PC-3 (cell line): ENCODE data around the gene PPARD. TPM values are rescaled to one million over a fixed set of nuclear protein-coding genes. Genes with fewer than 3 reads are reported as not detected.

Experiments used
- ATAC-seq: fragments of 200-7000 bp; cut with Tn5 transposase; 2 replicates; pipeline ENCODE4 v1.9.1; 2020; ENCODE audit warnings: mild to moderate bottlenecking, moderate library complexity
- BruUV-seq: library from RNA; stranded (reverse); fragments of 400-500 nt; replicated peaks from 2 replicates; lab custom pipeline; 2021; lab: Mats Ljungman, UMichigan
- CTCF ChIA-PET: fragments of 300-600 bp; sonication (Branson Sonifier 250); formaldehyde crosslinking; loops from one replicate; lab custom pipeline; 2022; ENCODE audit warnings: antibody characterized with exemption; lab: Charles Lee
- POLR2A ChIA-PET: fragments of 300-600 bp; sonication (Branson Sonifier 250); formaldehyde crosslinking; loops from one replicate; lab custom pipeline; 2022; ENCODE audit warnings: antibody characterized with exemption; ENCODE audit not compliant: unreplicated experiment; lab: Charles Lee
- DNase-seq: peaks from one replicate; pipeline ENCODE4 v3.0.0-alpha.2; 2015
- H2AFZ ChIP-seq: fragments of 300-600 bp; sonication (generic); 2 replicates; pipeline ENCODE4 v1.6.0; 2016; ENCODE audit warnings: antibody characterized with exemption, low read length
- H3F3A ChIP-seq: fragments of 300-600 bp; sonication (generic); one replicate; pipeline ENCODE4 v1.6.0; 2017; ENCODE audit warnings: antibody characterized with exemption, low read length, control low read depth, mild to moderate bottlenecking; ENCODE audit not compliant: unreplicated experiment
- H3K27ac ChIP-seq: fragments of 300-600 bp; sonication (generic); 2 replicates; pipeline ENCODE4 v1.5.1; 2016; ENCODE audit warnings: mild to moderate bottlenecking, low read length
- H3K27me3 ChIP-seq: fragments of 300-600 bp; sonication (generic); 2 replicates; pipeline ENCODE4 v1.6.1; 2016; ENCODE audit warnings: low read length, mixed read lengths
- H3K36me3 ChIP-seq: fragments of 300-600 bp; sonication (generic); 2 replicates; pipeline ENCODE4 v1.6.1; 2016; ENCODE audit warnings: low read depth, mixed run types, low read length, mixed read lengths
- H3K4me1 ChIP-seq: fragments of 300-600 bp; sonication (generic); 2 replicates; pipeline ENCODE4 v1.5.1; 2016; ENCODE audit warnings: low read length; ENCODE audit not compliant: insufficient read depth
- H3K4me2 ChIP-seq: fragments of 300-600 bp; sonication (generic); 2 replicates; pipeline ENCODE4 v1.6.0; 2016; ENCODE audit warnings: low read length
- H3K4me3 ChIP-seq: fragments of 300-600 bp; sonication (generic); 2 replicates; pipeline ENCODE4 v1.5.1; 2016; ENCODE audit warnings: mild to moderate bottlenecking, low read length, mixed read lengths
- H3K79me2 ChIP-seq: fragments of 300-600 bp; sonication (generic); 2 replicates; pipeline ENCODE4 v1.6.1; 2017; ENCODE audit warnings: low read length, mixed read lengths
- H3K9ac ChIP-seq: fragments of 300-600 bp; sonication (generic); 2 replicates; pipeline ENCODE4 v1.6.0; 2016; ENCODE audit warnings: mild to moderate bottlenecking, low read length
- H3K9me2 ChIP-seq: fragments of 300-600 bp; sonication (generic); replicated peaks from 2 replicates; pipeline ENCODE4 v1.6.1; 2016; ENCODE audit warnings: mixed run types, low read length, mixed read lengths
- H3K9me3 ChIP-seq: fragments of 300-600 bp; sonication (generic); 2 replicates; pipeline ENCODE4 v1.6.1; 2016; ENCODE audit warnings: low read length, mixed read lengths
- H4K20me1 ChIP-seq: fragments of 300-600 bp; sonication (generic); 2 replicates; pipeline ENCODE4 v1.6.1; 2016; ENCODE audit warnings: low read length, mixed read lengths
- EZH2 ChIP-seq: fragments of 300-600 bp; sonication (generic); IDR thresholded peaks from one replicate; pipeline ENCODE4 v1.6.1; 2017; ENCODE audit warnings: antibody characterized with exemption, mild to moderate bottlenecking, low read length; ENCODE audit not compliant: unreplicated experiment
- EZH2phosphoT487 ChIP-seq: fragments of 300-600 bp; sonication (generic); IDR thresholded peaks from 2 replicates; pipeline ENCODE4 v1.6.1; 2018; ENCODE audit warnings: mild to moderate bottlenecking, antibody characterized with exemption, low read length, borderline replicate concordance
- intact Hi-C: fragments of 100-400 bp; cut with micrococcal nuclease; formaldehyde crosslinking; loops from 2 replicates; pipeline ENCODE4 v1.9.0; 2023
- total RNA-seq: library from RNA; depleted of rRNA; stranded (reverse); fragments of >200 nt; gene quantifications from 2 replicates; pipeline ENCODE4 v1.2.3, GENCODE V29; 2014
- TF ChIP-seq, protein P1 (sequence below): fragments of 300-600 bp; sonication (generic); conservative IDR thresholded peaks from 2 replicates; pipeline ENCODE4 v1.5.1; 2017; ENCODE audit warnings: antibody characterized with exemption, low read depth, mild to moderate bottlenecking, low read length

The PPARD gene
- total RNA-seq, 1 experiment from 2014 or later: 24.5 TPM

GRCh38 chr6:35468181-35468979 is 126.0 kb downstream of the PPARD start, which contains the start of gene RPL10A:
Gene RPL10A, plus strand, starts transcription at chr6:35468401. Its CDS starts 34 bp downstream, at chr6:35468435.
- peak within 1 kb of the TSS; percentile 99 for H3K4me2 ChIP-seq
- H2AFZ ChIP-seq: peak within 1 kb of the TSS; percentile 92
- H3K4me1 ChIP-seq: peaks cover 27% of the 10 kb centered on the region
- peak; percentile 85 for ATAC-seq
- CTCF ChIA-PET: interaction anchor here (0.5 to 1.1 kb wide), 4 partner anchors 16 to 40 kb away, joined by 3 to 5 read pairs (median 4); no protein-coding TSS in a partner anchor
- no peaks in the 10 kb centered on the region for H3K27me3 ChIP-seq
- peak within 1 kb of the TSS; percentile 100 for H3K9ac ChIP-seq
- TF ChIP-seq, protein P1, sequence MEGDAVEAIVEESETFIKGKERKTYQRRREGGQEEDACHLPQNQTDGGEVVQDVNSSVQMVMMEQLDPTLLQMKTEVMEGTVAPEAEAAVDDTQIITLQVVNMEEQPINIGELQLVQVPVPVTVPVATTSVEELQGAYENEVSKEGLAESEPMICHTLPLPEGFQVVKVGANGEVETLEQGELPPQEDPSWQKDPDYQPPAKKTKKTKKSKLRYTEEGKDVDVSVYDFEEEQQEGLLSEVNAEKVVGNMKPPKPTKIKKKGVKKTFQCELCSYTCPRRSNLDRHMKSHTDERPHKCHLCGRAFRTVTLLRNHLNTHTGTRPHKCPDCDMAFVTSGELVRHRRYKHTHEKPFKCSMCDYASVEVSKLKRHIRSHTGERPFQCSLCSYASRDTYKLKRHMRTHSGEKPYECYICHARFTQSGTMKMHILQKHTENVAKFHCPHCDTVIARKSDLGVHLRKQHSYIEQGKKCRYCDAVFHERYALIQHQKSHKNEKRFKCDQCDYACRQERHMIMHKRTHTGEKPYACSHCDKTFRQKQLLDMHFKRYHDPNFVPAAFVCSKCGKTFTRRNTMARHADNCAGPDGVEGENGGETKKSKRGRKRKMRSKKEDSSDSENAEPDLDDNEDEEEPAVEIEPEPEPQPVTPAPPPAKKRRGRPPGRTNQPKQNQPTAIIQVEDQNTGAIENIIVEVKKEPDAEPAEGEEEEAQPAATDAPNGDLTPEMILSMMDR: peak; percentile 96
- no peak for TF ChIP-seq EZH2phosphoT487
- TF ChIP-seq EZH2: no peak
- intact Hi-C loops: loop anchor here (1.0 to 2.0 kb wide), 3 partner anchors 16 to 171 kb away; partner anchors contain the start of genes DEF6 and PPARD
- peaks cover 47% of the 10 kb centered on the region for H3K36me3 ChIP-seq
- H4K20me1 ChIP-seq: peaks cover 47% of the 10 kb centered on the region
- TSS peak; percentile 62 for BruUV-seq
- DNase-seq: peak; percentile 98
- H3K4me3 ChIP-seq: peak within 1 kb of the TSS; percentile 82
- POLR2A ChIA-PET: no interaction called here
- peaks cover 45% of the 10 kb centered on the region for H3K79me2 ChIP-seq
- H3F3A ChIP-seq: peaks cover 34% of the 10 kb centered on the region
- H3K9me2 ChIP-seq: no peaks in the 10 kb centered on the region
- no peaks in the 10 kb centered on the region for H3K9me3 ChIP-seq
- peak within 1 kb of the TSS; percentile 81 for H3K27ac ChIP-seq

- intact Hi-C loops: loop anchor here (1.0 to 2.0 kb wide), 3 partner anchors 16 to 172 kb away; partner anchors contain the start of genes DEF6 and PPARD
- Histone ChIP-seq H3K36me3 (peaks cover 47% of the 10 kb centered on the region), H3K4me3 (peak overlapping the region; percentile 82), H3K4me2 (peak overlapping the region; percentile 99), H3K27ac (peak overlapping the region; percentile 81), H3K79me2 (peaks cover 45% of the 10 kb centered on the region), H3K4me1 (peaks cover 27% of the 10 kb centered on the region), H3K9me2 (no peaks in the 10 kb centered on the region), H4K20me1 (peaks cover 52% of the 10 kb centered on the region), H2AFZ (no peak overlapping the region), H3F3A (peaks cover 41% of the 10 kb centered on the region), H3K9me3 (no peaks in the 10 kb centered on the region), H3K9ac (peak overlapping the region; percentile 100), H3K27me3 (no peaks in the 10 kb centered on the region)
- CTCF ChIA-PET: interaction anchor here (0.7 kb wide), 1 partner anchor 27 kb away, joined by 3 read pairs; no protein-coding TSS in a partner anchor
- ATAC-seq (no peak), DNase-seq (no peak)
- TF ChIP-seq EZH2 (no peak), EZH2phosphoT487 (no peak)
- TF ChIP-seq, protein P1: no peak
- BruUV-seq: no TSS peak
- POLR2A ChIA-PET: no interaction called here
Measured at GRCh38 chr6:35468980-35469750, 126.8 kb downstream of the PPARD start.
